ENCODE measurements around the gene NUTM1. TPM values are rescaled to one million over a fixed set of nuclear protein-coding genes. Genes with fewer than 3 reads are reported as not detected.

NUTM1 gene
- total and polyA plus RNA-seq, 8 donors: 0.15 TPM; not detected in 7

GRCh38 chr15:34362047-34362773 is 19.1 kb downstream of the NUTM1 start:
- H3K4me3 ChIP-seq: peak overlapping the region in 1 of 4 donors; percentile 16
- no peak for TF ChIP-seq EP300 (IDR thresholded peaks at IDR 0.05)
- peak in 2 of 3 donors; percentile 59 to 83 for TF ChIP-seq POLR2AphosphoS5 (IDR thresholded peaks at IDR 0.05)
- DNase-seq: peak; percentile 73 to 81
- peaks cover 15 to 70% (median 65%) of the 10 kb centered on the region in 4 donors for H3K36me3 ChIP-seq
- intact Hi-C loops (cut with DNase I; ENCODE audit: low total_unique reads): loop anchor here (10.0 kb wide), 1 partner anchor 117 kb away; no protein-coding TSS in a partner anchor
- peak overlapping the region; percentile 48 to 83 (median 73) for H3K27ac ChIP-seq
- no peaks in the 10 kb centered on the region for H3K9me3 ChIP-seq
- peaks cover 13 to 57% (median 22%) of the 10 kb centered on the region in 4 donors for H3K4me1 ChIP-seq
- H3K27me3 ChIP-seq: no peaks in the 10 kb centered on the region
- 52 to 74% (median 60%) methylated on average over 10 of the region's 10 CpGs for WGBS, 5 donors

GRCh38 chr15:34364041-34364440 is 20.9 kb downstream of the NUTM1 start:
- Histone ChIP-seq H3K36me3 (peaks cover 12 to 51% (median 47%) of the 10 kb centered on the region in 4 donors), H3K4me1 (peaks cover 18 to 71% (median 35%) of the 10 kb centered on the region in 4 donors), H3K9me3 (no peaks in the 10 kb centered on the region), H3K27ac (peak overlapping the region in 3 of 5 donors; percentile 17 to 83 (median 79)), H3K27me3 (no peaks in the 10 kb centered on the region), H3K4me3 (no peak overlapping the region)
- no peak for DNase-seq
- WGBS, 5 donors: 94 to 98% (median 97%) methylated on average over 8 of the region's 8 CpGs
- no peak for TF ChIP-seq POLR2A (IDR thresholded peaks at IDR 0.05)
- intact Hi-C loops (cut with DNase I; ENCODE audit: low total_unique reads): loop anchor here (10.0 kb wide), 1 partner anchor 119 kb away; no protein-coding TSS in a partner anchor

- no peaks in the 10 kb centered on the region for H3K27me3 ChIP-seq
- peak overlapping the region in 3 of 4 donors; percentile 96 to 98 (median 97) for H3K4me3 ChIP-seq
- peaks cover 18 to 62% (median 34%) of the 10 kb centered on the region in 4 donors for H3K4me1 ChIP-seq
- TF ChIP-seq CTCF (IDR thresholded peaks at IDR 0.05): no peak
- no peak for TF ChIP-seq POLR2AphosphoS5 (IDR thresholded peaks at IDR 0.05)
- no peak for TF ChIP-seq EP300 (IDR thresholded peaks at IDR 0.05)
- TF ChIP-seq POLR2A (IDR thresholded peaks at IDR 0.05): no peak
- peaks cover 5 to 39% (median 34%) of the 10 kb centered on the region in 4 donors for H3K36me3 ChIP-seq
- peak in 1 of 2 donors; percentile 26 for DNase-seq
- no peaks in the 10 kb centered on the region for H3K9me3 ChIP-seq
- 67 to 86% (median 81%) methylated on average over 16 of the region's 16 CpGs for WGBS, 5 donors
- intact Hi-C loops (cut with DNase I; ENCODE audit: low total_unique reads): loop anchor here (10.0 kb wide), 1 partner anchor 120 kb away; no protein-coding TSS in a partner anchor
- H3K27ac ChIP-seq: peak overlapping the region in 4 of 5 donors; percentile 15 to 100 (median 98)
Observed at GRCh38 chr15:34365091-34365825, 22.1 kb downstream of the NUTM1 start.

GRCh38 chr15:34365836-34366235 is 22.7 kb downstream of the NUTM1 start:
- Histone ChIP-seq H3K4me1 (peaks cover 18 to 56% (median 34%) of the 10 kb centered on the region in 4 donors), H3K27ac (peak overlapping the region; percentile 98 to 100 (median 99)), H3K27me3 (no peaks in the 10 kb centered on the region), H3K4me3 (peak overlapping the region; percentile 83 to 98 (median 96)), H3K36me3 (peaks cover 5 to 33% (median 29%) of the 10 kb centered on the region in 4 donors), H3K9me3 (no peaks in the 10 kb centered on the region)
- intact Hi-C loops (cut with DNase I; ENCODE audit: low total_unique reads): loop anchor here (10.0 kb wide), 1 partner anchor 121 kb away; no protein-coding TSS in a partner anchor
- DNase-seq: no peak
- TF ChIP-seq POLR2AphosphoS5 (IDR thresholded peaks at IDR 0.05): no peak
- TF ChIP-seq EP300 (IDR thresholded peaks at IDR 0.05): no peak
- no peak for TF ChIP-seq CTCF (IDR thresholded peaks at IDR 0.05)
- TF ChIP-seq POLR2A (IDR thresholded peaks at IDR 0.05): no peak
- WGBS, 5 donors: 19 to 38% (median 29%) methylated on average over 5 of the region's 5 CpGs
